GM18517 (cell line): ENCODE measurements around the gene TMEM59L.

Source experiments
- ATAC-seq: cut with Tn5 transposase; IDR thresholded peaks from one replicate; pipeline ENCODE4 v1.9.1; 2021; ENCODE audit warnings: mild to moderate bottlenecking, moderate library complexity; ENCODE audit not compliant: unreplicated experiment

TMEM59L gene

DNA sequence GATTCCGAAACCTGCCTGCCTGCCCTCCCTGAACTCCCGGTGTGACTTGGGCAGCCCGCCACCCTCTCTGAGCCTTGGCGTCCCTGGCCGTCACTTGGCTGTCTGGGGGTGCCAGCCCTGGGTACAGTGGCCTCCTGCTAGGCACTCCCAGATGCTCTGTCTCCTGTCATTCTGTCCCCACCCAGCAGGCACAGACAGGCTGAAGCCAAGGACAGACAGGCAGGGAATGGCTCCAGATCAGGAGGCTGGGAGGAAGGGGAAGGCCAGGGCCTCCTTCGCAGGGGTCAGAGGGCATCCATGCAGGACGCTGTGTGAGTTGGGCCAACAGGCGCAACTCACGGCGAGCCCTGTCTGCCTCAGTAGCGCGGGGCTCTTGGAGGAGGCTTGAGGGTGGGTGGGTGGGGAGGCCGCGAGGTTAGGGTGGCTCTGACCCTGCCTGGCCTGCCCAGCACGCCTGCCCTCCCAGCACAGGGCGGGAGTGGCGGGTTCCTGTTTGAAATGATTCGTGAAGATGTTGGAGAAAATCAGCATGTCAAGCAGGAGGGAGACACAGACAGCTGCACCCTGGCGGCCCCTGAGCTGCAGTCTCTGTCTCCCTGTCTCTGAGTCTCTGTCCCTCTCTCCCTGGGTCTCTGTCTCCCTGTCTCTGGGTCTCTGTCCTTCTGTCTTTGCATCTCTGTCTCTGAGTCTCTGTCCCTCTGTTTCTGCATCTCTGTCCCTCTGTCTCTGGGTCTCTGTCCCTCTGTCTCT, 43.8 kb downstream of the TMEM59L start:
- ATAC-seq = no peak

DNA sequence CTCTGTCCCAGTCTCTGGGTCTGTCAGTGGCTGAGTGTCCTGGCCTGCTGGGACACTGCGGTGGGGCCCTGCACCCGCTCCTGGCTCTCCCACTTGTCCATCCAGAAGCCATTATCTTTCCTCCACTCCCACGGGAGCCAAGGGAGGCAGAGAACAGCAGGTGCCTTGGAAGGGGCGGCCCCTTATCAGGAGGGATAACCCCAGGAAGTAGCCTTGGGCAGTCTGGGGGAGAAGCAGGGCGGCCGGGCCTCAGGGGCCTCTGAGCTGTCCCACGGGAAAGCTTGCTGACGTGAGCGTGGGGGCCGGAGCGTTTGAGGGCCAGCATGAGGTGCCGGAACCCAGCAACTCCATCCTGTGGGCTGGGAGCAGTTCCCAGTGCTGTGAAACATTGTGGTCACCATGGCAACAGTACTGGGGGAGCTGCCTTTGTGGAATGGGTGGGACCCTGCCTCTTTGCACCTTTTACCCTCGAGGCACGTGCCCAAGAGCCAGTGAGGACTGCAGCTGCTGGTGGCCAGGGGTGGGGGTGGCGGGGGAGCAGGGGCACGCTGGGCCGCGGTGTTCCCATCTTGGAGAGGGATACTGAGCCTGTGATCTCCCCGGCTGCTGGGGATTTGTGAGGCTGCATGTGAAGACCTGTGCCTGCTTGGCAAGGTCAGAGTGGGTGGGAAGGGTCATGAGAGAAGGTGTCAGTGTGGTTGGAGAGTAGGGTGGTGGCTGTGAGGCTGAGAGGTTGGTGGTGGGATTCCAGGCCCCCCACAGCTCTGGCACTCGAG, 45.1 kb downstream of the TMEM59L start:
- ATAC-seq = no peak

DNA sequence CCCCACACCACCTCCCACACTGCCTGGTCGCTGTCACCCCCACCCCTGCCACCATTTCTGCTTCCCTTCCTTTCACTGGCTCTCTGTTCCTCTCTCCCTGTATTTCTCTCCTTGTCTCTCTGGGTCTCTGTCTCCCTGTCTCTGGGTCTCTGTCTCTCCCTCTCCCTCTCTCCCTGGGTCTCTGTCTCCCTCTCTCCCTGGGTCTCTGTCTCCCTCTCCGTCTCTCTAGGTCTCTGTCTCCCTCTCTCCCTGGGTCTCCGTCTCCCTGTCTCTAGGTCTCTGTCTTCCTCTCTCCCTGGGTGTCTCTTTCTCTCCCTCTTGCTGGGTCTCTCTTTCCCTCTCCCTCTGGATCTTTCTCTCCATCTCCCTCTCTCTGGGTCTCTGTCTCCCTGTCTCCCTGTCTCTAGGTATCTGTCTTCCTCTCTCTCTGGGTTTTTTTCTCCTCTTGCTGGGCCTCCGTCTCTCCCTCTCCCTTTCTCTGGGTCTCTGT, 45.7 kb downstream of the TMEM59L start:
- ATAC-seq = no peak

DNA sequence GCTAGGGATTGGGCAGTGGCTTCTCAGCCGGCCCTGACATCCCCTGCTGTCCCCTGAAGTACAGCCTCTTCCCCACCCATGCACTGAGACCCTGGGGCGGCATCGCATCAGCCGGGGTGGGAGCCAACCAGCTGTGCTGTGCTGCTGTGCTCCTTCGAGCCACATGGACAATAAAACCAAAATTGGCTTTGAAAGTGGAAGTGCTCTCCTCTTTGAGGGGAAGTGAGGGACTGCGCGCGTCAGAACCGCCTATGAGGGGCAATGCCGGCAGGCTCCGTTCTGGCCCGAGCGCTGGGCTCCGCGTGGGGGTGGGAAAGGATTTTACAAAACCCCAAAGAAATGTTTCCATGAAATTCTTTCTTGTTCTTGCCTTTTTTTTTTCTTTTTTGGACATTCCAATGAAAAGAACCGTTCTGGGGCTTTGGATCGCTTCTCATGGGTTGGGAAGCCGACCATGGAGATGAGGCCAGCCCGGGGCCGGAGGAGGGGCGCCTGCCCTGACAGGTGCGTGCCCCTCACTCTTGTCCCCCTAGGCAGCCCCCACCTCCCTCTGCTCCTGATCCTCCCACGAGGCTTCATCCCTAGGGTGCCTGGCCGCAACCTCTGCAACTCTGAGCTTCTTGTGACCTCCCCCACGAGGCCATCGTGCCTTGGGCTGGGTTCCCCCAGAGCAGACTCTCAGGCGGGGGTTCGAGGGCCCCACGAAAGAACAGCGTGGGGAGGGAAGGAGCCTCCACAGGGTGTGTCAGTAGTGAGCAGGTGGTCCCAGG, 46.8 kb downstream of the TMEM59L start:
- ATAC-seq = no peak

DNA sequence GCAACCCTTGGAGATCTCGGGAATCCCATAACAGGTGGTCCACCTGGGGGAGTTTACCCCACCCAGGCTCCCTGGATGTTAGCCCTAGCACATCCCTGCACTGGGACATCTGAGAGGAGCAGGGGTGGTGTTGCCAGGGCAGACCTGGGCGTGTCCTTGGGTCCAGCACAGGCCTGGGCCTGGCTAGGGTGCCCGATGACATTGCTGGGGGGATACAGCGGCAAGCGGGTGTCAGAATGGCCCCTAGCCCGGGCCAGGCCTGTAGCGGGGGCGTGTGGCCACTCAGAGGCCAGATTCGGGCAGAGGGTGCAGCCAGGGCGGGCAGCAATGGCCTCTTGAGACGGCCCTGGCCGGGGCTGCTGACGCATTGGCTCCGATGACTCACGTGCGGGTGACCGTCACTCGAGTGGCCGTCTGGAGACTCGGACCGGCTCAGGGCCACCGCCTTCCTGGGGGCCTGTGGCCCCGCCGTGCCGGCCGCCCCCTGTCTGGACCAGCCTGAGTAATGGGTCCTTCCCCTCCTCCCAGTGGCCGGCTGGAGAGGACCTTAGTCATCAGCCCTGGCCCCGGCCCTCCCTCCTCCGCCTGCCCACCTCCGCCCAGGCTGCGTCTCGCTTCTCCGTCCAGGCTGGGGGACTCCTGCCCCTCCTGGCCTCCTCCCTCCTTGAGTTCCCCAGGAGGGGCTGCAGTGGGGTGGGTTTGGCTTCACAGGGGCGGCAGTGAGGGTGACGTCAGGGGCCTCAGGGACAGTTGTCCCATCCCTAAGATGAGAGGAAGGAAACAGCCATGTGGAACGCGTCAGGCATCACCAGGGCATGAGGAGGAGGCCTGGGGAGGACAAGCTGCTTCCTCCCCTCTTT, 47.6 kb downstream of the TMEM59L start:
- no peak for ATAC-seq

DNA sequence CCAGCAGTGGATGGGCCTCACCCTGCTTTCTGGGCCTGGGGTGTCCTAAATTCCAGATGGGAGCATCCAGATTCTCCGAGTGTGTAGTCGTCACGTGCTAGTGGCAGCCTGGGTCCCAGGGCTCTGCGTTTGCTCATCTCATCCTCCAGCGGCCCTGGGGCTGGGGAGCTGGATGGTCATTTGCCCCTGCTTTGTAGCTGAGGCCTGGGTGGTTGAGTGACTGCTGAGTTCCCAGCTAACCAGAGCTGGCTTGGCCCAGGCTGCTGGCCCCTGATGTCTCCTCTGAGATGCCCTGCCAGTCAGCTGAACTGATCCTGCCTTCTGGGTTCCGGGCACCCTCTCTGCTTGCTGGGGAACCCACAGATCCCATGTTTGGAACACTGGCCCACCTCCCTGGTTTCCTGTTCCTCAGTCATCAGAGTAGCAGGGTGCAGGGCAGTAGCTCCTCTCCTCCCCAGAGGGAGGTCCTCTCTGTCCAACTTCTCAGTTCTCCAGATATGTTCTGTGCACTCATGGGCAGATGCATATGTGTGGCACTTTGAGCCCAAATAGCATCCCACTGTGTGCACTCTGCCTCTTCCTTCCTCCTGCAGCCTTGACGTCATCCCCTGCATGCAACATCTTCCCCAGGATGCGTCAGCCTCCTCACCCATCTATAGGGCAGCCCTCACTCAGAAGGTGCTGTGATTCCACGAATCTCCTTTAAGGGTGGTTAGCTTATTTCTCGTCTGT, 48.4 kb downstream of the TMEM59L start:
- ATAC-seq = no peak

DNA sequence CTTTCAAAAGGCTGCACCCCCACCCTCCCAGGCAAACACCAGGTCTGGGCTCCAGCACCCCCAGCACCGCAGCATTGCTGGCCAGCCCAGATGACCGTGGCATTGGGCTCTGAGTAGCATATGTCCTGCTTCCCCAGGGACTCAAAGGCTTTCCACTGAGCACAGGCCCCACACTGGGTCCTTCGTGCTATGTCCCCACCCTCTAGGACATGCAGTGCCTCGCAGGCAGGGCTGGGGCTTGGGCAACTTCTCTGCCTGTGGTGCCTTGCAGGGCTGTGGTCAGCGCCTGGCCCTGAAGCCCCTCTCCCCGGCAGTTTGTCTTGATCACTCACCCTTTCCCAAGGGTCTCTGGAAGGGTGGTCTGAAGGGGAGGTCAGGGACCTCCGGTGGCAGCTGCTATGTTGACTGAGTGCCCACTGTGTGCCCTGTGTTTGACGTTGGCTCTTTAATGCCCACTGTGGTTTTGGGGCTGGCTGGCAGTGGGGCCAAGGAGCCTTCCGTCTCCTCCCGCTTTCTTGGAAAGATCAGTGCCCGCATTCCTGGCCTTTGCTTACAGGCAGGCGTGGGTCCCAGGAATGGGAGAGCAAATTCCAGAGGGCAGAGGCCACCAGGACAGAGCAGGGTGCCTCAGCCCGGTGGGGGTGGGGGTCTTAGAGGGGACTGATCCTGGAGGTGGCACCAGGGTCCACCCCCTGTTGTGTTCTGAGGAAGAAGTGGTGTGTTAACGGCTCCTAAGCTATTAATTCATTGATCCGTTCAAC, 50.5 kb downstream of the TMEM59L start:
- ATAC-seq = no peak

DNA sequence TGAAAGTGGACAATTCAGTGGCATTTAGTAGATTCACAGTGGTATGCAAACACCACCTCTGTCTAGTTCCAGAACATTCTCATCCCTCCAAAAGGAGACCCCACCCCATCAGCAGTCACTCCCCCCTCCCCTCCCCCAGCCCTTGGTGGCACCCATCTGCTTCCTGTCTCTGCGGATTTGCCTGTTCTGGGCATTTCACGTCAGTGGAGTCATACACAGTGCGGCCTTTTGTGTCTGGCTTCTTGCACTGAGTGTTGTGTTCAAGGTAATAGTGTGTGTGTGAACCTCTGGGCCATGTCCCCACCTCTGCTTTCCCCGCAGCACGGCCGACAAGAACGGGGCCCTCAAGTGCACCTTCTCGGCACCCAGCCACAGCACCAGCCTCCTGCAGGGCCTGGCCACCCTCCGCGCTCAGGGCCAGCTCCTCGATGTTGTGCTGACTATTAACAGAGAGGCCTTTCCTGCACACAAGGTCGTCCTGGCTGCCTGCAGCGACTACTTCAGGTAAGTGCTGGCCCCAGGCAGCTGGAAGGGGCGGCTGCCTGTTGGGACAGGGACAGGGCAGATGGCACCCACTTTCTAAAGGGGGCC, 51.4 kb downstream of the TMEM59L start:
- no peak for ATAC-seq

DNA sequence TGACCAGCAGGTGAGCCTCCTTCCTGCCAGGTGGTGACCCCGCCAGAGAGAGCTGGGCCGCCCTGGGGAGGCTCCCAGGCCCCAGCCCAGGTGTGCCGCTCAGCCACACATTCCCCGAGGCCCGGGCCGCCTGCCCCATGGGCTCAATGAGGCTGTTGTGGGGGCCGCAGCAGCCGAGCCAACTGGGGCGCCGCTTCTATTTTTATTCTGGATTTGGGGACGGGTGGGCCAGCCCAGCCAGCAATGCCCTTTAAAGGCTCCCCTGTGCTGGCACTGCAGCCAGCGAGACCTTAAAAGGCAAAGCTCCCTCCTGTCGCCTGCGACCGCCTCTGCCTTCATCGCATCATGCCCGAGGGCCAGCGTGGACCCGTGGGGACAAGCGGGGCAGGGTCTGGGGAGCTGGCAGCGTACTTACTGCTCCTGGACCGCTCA, 53.1 kb downstream of the TMEM59L start:
- no peak for ATAC-seq

DNA sequence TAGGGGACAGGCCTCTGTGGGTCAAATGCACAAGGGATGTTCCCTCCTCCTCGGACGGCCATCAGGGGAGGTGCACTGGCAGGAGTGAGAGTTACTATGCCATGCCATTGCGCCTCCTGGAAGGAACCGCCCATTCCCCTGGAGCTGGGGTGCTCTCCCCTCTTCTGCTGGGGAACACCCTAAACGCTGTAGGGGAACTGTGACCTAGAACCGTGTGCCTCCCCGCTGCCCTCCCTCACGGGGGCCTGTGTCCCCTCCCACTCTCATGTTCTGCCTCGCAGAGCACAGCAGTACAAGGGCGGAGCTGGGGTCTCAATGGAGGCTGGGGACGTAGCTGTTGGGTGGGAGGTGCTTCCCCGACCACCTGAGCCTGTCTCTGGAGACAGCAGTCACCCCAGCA, 53.6 kb downstream of the TMEM59L start:
- no peak for ATAC-seq

DNA sequence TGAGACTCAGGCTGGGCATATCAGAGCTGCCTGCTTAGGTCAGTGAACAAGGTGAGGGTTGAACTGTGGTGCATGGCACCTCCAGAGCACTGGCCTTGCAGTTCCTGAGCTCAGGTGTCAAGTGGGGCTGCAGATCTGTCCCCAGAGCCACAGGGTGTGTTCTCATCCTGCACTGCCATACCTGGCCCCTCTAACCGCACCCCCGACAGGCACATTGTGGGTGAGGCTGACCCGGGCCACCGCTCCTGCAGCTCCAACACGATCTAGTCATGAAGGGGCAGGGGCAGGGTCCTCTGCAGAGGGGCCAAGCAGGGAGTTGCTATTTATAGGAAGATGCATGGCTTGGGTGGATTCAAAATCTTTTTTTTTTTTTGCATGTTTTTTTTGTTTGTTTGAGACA, 54.1 kb downstream of the TMEM59L start:
- no peak for ATAC-seq

DNA sequence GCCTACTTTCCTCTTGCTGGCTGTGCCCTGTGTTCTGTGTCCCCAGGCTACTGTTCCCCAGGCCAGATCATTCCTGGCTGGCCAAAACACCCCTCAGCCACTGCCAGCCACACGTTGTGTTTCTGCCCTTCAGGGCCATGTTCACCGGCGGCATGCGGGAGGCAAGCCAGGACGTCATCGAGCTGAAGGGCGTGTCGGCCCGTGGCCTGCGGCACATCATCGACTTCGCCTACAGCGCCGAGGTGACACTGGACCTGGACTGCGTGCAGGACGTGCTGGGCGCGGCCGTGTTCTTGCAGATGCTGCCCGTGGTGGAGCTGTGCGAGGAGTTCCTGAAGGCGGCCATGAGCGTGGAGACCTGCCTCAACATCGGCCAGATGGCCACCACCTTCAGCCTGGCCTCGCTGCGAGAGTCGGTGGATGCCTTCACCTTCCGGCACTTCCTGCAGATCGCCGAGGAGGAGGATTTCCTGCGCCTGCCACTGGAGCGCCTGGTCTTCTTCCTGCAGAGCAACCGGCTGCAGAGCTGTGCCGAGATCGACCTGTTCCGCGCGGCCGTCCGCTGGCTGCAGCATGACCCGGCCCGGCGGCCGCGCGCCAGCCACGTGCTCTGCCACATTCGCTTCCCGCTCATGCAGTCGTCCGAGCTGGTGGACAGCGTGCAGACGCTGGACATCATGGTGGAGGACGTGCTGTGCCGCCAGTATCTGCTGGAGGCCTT, 55.0 kb downstream of the TMEM59L start:
- no peak for ATAC-seq

DNA sequence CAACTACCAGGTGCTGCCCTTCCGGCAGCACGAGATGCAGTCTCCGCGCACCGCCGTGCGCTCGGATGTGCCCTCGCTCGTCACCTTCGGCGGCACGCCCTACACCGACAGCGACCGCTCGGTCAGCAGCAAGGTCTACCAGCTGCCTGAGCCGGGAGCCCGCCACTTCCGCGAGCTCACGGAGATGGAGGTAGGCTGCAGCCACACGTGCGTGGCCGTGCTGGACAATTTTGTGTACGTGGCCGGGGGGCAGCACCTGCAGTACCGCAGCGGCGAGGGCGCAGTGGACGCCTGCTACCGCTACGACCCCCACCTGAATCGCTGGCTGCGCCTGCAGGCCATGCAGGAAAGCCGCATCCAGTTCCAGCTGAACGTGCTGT, 55.6 kb downstream of the TMEM59L start:
- ATAC-seq = no peak

DNA sequence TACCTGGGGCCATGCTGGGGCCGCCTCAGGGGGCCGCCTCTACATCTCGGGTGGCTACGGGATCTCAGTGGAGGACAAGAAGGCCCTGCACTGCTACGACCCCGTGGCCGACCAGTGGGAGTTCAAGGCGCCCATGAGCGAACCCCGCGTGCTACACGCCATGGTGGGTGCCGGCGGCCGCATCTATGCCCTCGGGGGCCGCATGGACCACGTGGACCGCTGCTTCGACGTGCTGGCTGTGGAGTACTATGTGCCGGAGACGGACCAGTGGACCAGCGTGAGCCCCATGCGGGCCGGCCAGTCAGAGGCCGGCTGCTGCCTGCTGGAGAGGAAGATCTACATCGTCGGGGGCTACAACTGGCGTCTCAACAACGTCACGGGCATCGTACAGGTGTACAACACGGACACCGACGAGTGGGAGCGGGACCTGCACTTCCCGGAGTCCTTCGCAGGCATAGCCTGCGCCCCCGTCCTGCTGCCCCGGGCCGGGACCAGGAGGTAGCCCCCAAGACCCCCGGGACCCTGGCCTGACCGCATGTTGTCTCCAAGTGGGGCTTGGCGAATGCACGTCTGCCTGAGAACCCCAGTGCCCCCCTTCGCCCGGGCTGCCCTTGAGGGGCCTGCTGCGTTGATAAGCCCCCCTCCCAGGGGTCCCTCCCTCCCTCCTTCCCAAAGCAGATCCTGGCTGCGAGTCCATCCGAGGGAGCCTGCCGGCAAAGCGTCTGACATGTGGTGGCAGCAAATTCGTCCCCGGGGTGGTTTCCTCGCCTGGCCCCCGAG, 56.3 kb downstream of the TMEM59L start:
- no peak for ATAC-seq

DNA sequence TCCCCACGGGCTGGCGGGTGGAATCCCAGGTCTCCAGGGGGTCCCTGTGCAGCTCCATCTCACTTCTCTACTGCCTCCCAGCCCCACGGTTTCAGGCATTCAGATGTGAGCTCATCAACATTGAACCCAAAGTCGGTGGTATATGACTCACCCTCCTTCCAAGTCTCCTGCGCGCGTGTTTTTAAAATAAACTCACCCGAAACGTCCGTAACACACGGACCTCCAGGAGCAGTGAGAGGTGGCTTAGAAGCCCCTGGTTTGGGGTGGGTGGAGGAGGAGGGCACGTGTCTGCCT, 56.8 kb downstream of the TMEM59L start:
- no peak for ATAC-seq

DNA sequence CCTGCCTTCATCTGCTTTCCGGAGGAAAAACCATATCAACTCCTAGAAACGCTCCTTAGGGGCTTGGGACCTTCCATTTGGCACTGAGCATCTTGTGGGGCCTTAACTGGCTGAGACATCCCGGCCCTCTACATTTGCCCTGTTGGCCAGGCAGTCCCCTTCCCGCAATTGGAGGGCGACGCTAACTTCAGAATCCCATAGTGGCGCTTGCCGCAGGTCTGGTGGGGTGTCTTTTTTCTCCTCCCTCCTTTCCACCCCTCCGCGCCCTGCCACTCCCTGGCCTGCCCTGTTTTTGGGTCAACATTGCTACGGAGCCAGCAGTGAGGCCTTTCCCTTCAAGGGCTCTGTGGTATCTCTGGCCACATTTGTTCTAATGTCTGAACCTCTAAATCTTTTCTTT, 57.2 kb downstream of the TMEM59L start:
- no peak for ATAC-seq

DNA sequence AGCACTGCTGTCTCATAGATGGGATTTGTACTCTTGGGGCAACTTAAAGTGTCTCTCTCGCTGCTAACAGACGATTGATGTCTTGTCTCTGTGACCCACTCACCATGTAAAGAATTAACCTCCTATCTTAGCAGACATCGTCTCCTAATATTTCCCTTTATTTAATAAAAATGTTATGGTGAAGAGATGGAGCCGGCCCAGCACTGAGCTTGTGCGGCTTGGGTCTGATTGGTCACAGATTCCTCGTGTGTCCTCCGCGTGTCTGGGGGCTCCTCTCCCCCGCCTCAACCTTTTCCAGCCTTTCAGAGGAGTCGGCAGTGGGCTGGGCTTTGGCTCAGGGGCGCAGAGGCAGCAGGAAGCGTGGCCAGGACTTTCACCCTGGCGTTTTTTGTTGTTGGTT, 57.6 kb downstream of the TMEM59L start:
- ATAC-seq = no peak
